Pulmonary artery endothelial cell (primary cell): ENCODE measurements around the gene TP53. TPM values are rescaled to one million over a fixed set of nuclear protein-coding genes. Genes with fewer than 3 reads are reported as not detected.

ENCODE experiments used
- DNase-seq: peaks from one replicate; pipeline ENCODE4 v3.0.0-alpha.2; 2011; ENCODE audit warnings: low read depth, low spot score
- total RNA-seq: library from RNA; depleted of rRNA; stranded (reverse); fragments of >200 nt; gene quantifications from 2 replicates; pipeline ENCODE4 v1.2.3, GENCODE V29; 2014

The TP53 gene
- total RNA-seq, result 50.9 and 53.7 TPM in 2 replicates

DNA sequence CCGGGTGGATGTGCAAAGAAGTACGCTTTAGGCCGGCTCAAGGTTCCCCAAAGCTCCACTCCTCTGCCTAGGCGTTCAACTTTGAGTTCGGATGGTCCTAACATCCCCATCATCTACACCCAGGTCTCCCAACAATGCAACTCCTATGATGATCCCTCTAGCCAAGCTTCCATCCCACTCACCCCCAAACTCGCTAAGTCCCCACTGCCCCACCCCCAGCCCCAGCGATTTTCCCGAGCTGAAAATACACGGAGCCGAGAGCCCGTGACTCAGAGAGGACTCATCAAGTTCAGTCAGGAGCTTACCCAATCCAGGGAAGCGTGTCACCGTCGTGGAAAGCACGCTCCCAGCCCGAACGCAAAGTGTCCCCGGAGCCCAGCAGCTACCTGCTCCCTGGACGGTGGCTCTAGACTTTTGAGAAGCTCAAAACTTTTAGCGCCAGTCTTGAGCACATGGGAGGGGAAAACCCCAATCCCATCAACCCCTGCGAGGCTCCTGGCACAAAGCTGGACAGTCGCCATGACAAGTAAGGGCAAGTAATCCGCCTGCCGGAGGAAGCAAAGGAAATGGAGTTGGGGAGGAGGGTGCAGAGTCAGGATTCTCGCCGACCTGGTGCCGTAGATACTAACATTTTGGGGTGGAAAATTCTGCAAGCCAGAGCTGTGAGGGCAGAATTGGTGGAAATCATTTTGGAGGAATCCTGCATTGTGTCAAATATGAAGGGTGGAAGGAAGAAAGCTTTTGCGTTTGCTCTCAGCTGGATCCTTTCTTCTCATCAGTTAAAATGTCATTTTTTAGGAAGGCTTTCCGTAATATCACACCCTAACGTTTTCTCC lies at the start of gene TP53:
Gene TP53 (minus strand): TSS at position 419 of the 836 bp plus-strand sequence. CDS start 10,896 bp downstream, outside the sequence.
- DNase-seq, result peak; percentile 71

DNA sequence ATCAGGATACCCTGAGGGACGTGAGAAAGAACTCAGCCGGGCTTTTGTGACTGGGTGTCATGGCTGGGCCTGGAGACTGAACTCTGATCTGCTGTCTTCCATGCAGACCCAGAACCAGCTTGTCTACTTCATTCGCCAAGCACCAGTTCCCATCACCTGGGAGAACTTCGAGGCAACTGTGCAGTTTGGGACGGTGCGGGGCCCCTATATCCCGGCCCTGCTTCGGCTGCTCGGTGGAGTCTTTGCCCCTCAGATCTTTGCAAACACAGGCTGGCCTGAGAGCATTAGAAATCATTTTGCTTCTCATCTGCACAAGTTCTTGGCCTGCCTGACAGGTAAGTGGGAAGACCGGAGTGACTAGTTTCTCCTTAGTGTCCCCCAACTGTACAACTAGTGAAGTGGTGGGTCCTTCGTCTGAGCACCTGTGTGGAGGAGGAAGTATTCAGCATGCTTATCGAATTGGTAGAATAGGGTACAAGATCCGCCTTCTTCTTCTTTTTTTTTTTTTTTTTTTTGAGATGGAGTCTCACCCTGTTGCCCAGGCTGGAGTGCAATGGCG lies 45.8 kb upstream of the TP53 start:
- no peak for DNase-seq

DNA sequence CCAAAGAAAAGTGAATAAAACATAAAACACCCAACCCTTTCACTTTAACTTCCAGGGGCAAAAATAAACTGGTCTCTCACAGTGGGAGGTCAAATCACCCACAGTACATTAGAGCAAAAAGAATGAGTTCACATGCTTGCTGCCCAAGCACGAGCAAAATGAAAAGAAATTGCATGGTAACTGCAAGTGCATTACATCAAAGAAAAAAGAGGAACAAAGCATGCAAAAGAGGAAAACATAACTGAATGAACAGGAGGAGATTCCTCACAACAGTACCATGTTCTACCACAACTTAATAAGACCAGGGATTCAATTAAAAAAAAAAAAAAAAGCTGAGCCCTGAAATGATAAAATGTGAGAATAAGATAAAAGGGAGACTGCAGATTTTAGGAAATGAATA lies 42.5 kb upstream of the TP53 start:
- no peak for DNase-seq

DNA sequence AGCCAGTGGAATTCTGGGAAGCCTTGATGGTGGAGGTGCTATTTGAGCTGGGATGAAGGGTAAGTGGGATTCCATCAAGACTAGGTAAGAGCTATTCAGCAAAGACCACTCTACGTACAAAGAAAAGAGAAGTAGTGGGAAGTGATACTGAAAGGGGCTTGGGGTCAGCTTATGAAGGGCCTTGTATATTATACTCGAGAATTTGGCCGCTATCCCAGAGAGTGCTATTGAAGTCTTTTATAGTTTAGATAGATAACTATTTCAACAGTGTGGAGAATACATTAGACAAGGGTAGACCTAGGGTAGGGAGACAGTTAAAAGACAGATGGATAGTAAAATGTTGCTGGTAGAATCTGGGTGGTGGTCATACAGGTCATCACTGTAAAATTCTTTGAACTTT lies 40.6 kb upstream of the TP53 start:
- DNase-seq, result no peak

DNA sequence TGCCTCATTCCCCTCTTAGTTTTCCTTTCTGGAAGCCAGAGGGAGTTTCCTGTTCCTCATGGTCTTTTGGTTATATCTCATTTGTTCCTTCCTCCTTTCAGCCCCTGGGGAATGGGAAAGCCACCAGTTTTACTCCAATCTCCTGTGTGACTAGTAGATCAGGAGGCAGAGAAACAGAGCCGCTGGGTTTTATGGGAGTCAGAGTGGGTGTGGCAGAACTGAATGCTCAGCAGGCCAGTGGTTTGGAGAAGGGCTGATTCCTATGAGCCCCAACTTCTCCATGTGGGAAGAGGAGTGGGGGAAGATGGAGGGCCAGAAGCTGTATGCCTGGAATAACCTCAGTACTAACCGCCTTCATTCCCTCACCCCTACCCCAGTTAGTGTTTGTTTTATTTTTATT lies 34.3 kb upstream of the TP53 start:
- no peak for DNase-seq

DNA sequence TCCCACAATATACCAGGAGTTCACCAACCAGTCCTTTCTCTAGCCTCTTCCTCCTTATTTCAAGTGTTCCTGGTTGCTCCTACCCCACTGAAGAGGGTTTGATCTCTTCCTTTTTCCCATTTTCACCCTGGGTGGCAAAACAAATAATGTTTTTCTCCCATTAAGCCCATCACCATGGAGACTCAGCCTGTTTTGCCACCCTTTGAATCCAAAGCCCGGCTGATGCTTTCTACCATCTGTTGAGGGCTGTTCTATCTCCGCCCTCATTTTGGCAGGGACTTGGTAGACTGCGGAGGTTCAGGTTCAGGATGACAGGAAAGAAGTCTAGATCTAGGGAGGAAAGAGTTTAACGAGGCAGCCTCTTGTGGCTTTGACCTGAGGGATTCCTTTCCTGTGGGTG lies 32.8 kb upstream of the TP53 start:
- no peak for DNase-seq

DNA sequence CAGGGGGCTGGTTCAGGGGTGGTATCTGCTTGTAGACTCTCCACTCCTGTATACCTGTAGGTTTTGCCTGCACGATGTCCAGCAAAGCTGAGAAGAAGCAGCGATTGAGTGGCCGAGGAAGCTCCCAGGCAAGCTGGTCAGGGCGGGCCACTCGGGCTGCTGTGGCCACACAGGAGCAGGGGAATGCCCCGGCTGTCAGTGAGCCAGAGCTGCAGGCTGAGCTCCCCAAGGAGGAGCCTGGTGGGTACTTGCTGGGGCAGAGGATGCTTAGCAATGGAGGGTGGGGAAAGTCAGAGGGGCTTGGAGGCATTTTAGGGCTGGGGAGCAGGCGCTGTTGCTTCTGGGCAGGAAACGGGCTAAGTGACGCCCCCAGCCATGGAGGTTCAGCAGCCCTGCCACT lies 32.4 kb upstream of the TP53 start:
- DNase-seq, result no peak

DNA sequence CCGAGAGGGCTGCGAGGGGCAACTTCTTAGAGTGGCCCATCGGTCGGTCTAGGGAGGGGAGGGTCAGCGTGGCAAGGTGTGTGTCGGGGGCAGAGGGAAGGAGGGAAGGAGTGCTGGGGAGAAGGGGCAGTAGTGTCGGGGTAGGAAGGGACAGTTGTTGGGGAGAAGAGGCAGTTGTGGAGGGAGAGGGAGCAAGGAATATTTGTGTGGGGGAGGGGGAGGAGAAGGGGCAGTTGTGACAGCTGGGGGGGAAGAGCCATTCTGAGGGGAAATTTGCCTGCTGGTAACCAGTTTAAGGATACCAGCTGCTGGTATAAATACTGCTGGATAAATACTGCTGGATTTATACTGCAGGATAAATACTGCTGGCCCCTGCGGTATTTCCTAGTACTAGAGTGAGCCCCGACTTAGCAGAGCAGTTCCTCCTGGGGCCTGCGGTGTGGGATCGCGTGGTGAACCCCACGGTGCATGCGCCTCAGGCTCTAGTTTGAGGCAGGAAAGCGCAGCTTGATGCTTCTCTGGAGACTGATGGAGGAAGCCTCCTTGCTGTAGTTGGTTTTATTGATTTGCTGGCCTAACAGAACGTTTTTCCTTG lies 30.6 kb upstream of the TP53 start:
- no peak for DNase-seq

DNA sequence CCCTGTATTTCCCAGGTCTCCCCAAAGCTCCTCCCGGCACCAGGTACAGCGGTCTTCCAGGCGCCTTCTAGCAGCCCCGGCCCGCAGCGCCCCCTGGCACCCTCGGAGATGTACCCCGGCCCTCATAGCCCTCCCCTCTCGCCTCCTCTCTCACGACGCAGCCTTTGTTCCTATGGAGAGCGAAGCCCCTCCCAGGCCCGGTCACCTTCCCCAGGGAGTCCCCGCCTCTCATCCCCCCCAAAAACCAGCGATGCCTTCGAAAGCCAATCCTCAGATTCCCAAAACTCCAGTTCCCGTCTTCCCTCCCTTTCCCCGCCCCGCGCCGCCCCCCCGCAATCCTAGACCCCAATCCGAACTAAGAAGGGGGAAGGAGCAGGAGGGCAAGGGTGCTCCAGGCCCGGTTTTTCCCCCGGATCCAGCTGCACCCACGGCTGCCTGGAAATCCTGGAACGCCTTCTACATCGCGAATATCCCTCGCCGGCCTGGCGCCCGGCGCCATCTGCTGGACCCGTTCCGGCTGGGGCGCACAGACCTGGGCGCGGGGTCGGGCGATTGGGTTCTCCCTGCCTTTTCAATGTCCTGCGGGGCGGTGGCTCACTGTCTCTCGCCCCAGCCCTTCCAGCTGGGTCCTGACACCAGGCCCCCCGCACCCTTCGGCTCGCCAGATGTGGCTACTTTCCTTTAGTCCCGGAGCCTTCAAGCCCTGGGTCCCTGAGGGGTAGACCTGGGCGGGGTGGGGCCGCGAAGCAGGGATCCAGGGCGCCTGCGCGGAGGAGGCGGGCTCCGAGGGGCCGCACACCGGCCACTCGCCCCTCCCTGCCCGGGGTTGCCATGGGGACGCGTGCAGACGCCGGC lies 29.8 kb upstream of the TP53 start, which contains the start of gene DNAH2:
Gene DNAH2 (plus strand): TSS at position 844 of the 855 bp plus-strand sequence. CDS start 1,991 bp downstream, outside the sequence.
- peak; percentile 78 for DNase-seq

DNA sequence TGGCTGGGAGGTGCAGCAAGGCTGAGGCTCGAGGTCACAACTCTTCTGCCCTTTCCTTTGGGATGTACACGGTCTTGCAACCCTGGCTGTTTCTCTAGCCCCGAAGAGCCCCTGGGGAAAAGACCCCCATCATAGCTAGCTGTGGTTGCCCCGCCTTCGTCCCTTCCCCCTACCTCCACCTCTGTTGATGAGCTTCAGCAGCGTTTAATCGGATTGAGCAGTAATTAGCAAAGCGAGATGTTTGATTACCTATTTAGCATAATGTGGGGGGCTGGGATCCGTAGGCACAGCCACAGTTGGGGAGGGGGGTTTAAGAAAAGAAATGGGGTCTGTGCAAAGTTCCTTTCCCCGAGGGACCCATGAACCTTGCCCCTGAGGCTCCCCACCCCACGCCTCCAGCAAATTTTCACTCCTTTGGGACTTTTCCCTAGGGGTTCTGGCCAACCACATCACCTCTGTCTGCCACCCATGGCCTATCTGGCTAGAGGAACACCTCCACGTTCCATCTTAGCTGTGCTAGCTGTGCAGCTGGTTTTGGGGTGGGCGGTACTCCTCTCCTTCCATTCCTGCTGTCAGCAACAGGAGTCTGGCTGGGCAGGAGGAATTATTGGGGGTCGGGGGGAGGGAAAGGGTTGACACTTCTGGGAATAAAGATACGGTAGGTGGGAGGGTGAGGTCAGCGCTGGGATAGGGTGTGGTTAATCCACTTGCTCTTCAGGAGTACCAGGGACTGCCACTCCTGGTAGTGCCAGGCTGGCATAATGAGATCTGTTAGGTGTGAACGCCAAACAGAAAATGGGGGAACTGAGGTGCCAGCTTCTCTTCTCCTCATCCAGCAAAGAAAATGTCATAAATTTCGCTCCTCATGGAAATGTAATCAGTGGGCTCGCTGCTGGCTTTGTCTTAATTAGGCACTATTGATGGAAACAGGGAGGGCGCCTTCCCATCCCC lies 28.9 kb upstream of the TP53 start:
- DNase-seq, result no peak

DNA sequence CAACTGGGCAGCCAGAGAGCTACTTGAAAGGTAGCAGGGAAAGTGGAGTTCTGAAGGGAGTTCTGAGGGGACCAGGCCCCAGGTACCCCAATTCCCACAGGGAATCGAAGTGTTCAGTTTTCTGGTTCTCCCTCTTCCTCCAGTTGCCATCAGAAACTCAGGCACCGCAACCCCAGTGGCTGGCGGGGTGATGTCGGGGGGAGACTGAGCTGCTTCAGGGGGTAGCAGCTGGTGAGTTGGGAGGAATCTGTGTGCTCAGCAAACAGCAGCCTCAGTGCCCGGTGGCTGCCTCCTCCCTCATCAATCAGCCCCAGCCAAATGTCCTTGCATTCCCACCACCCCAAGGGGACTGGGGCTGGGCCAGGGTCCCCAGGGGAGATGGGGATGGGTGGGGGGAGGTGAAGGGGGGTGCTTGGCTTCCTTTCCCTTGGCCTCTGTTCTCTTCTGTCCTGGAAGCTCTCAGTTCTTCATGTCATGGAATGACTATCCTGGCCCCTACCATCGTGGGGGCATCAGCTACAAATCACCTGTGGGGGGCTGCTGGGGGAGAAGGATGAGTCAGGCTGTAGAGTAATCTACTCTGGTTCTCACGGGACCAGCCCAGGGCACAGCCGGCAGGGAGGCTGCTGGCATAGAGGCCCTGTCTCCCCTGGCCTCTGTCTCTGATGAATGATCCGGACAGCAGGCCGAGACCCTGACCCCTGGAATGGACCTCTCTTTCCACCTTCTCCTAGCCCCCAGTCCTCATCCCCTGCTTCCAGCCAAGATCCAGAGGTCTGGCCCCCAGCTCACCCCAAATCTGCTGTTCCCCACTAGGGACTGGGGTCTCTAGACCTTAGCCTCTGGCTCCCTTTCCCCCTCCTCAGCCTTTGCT lies 27.7 kb upstream of the TP53 start:
- DNase-seq, result no peak

DNA sequence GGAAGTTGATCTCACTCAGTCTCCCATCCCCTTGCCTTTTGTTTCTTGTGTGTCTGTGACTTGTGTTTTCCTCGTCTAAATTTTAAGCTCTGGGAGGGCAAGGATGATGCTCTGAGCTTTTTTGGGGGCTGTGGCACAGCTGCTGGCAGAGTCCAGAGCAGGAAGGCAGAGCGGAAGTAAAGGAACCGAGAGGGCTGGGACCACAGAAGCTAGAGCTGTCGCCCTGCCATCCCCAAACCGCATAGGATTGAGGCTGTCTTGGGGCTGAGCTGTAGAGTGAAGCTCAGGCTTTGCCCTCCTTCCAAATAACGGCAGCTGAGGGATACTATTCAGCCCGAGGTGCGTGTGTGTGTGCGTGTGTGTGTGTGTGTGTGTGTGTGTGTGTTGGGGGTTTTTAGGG lies 26.5 kb upstream of the TP53 start:
- DNase-seq, result no peak

DNA sequence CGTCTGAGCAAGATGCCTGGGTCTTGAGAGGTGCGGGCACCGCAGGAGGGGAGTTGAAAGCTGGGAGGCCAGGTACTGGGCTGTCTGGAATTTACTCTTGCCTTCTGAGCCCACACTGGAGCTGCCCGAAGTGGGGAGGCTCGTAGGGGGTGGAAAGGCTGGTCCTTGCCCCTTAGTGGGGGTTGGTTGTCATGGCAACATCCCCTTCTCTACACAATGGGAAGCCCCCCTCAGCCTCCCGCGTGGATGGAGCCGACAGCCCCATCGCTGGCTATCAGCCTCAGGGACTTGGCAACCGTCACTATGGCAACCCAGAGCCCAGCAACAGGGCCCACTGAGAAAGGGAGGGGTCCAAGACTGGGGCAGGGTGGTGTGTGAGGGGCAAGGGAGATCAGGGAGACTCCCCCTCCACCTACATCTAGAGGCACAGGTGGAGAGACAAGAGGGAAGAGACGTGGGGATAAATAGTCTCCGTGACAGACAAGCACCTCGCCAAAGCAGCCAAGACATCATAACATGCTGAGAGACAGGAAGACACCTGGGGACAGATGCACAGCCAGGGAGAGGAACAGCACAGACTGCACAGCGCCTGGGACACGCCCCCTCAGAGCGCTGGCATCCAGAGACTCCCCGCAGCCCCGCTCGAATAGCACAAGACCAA lies 25.0 kb upstream of the TP53 start:
- no peak for DNase-seq

DNA sequence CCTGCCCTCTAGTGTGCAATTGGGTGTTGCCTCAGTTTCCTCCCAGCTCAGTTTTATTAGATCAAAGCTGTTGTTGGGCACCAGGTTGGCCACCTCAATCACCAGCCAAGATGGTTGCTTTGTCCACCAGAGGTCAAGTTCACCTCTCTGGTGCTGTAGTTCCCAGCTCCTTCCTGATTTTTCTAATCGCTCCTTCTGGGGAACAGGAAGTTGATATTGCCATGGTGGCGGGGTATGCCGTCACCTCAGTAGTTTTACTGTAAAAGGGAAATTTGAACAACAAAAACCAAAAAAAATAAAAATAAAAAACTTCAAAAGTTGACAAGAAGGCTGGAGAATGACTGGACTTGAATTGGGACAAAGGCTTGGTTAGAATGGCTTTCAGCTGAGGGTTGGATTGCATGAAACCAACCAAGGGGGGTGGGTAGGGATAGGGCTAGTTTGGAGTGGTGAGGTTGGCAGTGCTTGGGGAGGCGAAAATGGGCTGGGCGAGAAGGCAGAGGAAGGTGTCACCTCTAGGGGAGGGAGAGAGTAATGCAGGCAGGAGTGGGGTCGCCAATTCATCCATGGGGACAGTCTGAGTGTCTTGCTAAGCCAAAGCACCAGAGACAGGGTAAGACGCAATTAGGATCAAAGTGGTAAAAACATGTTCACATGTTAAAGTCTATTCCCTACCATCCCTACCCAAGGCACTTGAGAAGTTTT lies 23.9 kb upstream of the TP53 start:
- no peak for DNase-seq

DNA sequence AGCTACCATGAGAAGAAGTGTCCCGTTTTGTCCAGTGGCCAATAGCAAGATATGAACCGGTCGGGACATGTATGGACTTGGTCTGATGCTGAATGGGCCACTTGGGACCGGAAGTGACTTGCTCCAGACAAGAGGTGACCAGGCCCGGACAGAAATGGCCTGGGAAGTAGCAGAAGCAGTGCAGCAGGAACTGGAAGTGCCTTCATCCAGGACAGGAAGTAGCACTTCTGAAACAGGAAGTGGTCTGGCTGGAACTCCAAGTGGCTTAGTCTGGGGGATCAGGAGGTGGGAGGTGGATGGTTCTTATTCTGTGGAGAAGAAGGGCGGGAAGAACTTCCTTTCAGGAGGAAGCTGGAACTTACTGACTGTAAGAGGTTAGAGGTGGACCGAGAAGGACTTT lies 23.0 kb upstream of the TP53 start:
- DNase-seq, result no peak

DNA sequence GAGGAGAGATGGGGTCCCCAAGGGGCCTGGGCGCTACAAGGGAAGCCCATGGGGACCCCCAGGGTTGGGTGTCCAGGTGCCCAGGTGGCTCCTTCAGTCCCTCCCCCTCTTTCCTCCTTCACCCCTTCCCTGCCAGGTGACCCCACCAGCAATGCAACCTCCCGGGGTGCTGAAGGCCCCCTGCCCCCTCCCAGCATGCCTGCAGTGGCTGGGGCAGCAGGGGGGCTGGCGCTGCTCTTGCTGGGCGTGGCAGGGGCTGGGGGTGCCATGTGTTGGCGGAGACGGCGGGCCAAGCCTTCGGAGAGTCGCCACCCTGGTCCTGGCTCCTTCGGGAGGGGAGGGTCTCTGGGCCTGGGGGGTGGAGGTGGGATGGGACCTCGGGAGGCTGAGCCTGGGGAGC lies 21.7 kb upstream of the TP53 start:
- no peak for DNase-seq

DNA sequence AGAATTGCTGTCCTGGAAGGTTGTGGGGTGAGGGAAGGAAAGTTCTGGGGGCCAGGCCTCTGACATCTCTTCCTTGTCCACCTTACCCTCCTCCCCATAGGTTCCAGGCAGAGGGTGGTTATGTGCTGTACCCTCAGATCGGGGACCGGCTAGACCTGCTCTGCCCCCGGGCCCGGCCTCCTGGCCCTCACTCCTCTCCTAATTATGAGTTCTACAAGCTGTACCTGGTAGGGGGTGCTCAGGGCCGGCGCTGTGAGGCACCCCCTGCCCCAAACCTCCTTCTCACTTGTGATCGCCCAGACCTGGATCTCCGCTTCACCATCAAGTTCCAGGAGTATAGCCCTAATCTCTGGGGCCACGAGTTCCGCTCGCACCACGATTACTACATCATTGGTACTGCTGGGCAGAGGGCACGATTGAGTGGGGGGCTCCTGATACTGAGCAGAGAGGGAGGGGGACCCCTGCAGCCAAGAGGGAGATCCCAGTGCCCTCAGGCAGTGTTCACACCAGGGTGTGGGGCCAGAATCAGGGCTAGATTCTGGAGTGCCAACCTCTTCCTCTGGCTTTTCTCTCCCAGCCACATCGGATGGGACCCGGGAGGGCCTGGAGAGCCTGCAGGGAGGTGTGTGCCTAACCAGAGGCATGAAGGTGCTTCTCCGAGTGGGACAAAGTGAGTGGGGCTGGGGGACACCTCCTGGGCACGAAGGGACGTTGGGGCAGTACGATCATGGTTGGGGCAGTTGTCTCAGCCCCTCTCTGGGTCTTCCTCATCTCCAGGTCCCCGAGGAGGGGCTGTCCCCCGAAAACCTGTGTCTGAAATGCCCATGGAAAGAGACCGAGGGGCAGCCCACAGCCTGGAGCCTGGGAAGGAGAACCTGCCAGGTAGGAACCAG lies 20.8 kb upstream of the TP53 start:
- no peak for DNase-seq
